Glomerular visceral epithelial cell (primary cell): ENCODE measurements around the gene RABEP1.
"Not testable (repeated sequence)": the region's sequence is repeated elsewhere in the genome, so short reads cannot be mapped to it uniquely, and the experiment has no call there.

Source experiments
- DNase-seq: peaks from one replicate; pipeline ENCODE4 v3.0.0-alpha.2; 2016; ENCODE audit errors: extremely low spot score

Gene RABEP1

DNA sequence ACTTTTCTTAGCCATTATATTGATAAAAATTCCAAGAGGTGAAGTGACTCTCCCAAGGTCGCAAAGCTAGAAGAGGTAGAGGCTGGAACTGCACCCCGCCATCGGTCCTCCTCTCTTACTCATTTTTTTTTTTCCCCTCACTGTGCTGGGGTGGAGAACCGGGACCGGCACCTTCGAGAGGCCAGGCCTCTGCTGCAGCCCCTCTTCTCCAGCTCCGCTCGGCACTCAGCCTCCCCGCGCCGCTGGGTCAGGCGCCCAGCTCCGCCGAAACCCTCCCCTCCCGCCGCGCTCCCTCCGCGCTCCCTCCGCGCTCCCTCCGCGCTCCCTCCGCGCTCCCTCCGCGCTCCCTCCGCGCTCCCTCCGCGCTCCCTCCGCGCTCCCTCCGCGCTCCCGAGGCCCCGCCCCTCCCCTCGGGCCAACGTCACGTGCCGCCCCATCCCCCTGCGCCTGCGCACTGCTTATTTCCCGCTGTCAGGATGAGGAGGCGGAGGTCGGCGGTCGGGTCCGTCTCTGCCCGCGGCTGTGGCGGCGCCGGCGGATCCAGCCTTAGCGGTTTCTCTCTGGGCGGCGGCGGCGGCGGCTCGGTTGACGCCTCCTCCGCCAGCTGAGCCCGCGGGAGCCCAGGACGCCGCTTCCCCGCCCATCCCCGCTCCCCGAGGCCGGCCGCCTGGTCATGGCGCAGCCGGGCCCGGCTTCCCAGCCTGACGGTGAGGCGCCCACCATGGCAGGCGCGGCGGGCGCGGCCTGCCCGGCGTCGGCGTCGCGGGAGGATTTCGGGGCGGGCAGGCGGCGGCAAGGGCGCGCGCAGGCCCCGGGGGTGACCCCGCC is at the start of gene RABEP1:
TSS of gene RABEP1 (plus strand) at position 471 of the 828 bp plus-strand sequence. CDS start at position 674, 203 bp downstream.
- peak; percentile 92 for DNase-seq

GRCh38 chr17:5233492-5233891 is 48.6 kb upstream of the RABEP1 start:
- not testable (repeated sequence) for DNase-seq

DNA sequence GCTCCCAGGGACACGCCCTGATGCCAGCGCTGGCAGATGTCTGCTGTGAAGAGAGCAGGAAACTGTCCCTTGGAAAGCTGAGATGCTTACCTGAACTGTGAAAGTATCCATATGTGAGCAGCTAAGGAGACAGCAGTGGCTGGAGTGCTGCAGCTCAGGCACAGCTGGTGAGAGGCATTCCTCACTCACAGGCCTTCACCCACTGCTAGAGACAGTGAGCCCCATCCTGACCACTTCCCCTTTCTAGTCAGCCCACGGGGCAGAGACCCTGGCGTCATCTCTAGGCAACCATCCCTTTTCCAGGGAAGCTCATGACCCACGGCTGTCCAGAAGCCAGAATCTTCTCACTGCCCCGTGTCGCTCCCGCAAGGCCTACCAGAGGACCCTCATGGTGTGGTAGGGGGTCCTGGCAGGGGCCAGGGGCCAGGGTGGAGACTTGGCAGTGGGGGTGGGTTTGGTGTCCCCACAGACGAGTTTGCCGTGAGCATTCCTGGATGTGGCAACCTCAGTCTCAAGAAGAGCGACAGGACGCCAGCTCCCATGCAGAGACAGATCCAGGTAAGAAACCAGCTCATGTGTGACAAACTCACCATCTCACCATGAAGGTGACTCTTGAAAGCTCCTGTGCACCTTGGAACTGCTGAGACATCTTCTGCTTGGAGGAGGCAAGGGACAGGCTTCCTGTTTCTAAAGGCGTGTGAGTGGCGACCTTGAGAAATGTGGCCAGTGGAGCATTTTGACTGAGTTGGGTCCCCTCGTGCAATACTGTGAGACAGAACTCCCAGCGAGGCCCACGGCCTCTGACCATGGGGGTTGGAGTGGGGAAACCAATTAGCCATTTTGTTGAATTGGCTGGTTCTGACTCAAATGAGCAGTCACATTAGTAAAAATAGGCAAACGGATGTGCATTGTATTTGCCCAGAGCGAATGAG is 47.2 kb upstream of the RABEP1 start, which contains the start of gene SCIMP:
TSS of gene SCIMP (minus strand) at position 216 of the 932 bp plus-strand sequence. CDS start at position 111, 105 bp downstream.
- DNase-seq: no peak

DNA sequence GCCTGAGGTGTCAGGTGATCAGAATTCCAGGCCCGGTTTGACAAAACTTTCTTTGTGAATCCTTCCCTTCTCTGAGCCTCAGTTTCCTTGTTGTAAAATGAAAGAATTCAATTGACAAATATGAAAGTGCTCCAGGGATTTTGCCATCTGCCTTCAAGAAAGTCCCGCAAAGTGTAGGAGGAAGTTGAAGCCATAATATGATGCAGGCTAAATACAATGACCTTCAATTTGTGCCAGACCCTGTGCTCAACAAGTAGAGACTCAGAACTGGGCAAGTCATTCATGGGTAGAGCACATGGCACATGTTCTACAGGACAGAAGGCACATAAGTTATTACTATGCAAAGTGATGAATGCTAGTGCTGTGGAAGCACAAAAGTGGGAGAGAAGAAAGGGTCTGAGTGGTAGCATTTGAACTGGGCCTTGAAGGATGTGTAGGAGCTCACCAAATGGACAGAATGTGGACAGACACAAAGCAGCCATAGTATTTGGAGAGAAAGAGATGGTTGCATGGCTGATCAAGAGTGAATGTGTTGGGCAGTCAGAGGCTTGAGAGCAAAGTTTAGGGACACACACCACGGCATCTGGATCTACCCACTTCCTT is 45.0 kb upstream of the RABEP1 start:
- DNase-seq: no peak

DNA sequence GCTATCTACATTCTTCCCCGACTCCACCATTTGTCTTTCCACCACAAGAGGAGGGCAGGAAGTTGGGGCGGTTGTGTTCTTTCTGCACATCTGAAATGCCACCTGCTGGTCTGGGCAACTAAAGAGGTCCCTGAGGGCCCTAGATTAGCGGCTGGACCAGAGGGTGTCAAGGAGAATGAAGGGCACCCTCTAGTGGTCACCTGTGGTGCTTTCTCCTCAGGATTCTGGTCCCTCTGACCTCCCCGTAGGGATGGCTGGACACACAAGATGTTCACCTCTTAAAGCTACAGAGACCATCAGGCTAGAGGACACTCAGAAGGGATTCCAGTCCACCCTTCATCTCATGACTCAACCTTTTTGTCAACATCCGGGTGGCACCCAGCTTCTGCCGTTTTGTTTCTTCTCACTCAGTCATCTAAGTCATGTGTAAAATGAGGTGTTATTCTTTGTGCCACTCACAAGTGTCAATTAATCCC is 44.5 kb upstream of the RABEP1 start:
- DNase-seq: peak; percentile 76

DNA sequence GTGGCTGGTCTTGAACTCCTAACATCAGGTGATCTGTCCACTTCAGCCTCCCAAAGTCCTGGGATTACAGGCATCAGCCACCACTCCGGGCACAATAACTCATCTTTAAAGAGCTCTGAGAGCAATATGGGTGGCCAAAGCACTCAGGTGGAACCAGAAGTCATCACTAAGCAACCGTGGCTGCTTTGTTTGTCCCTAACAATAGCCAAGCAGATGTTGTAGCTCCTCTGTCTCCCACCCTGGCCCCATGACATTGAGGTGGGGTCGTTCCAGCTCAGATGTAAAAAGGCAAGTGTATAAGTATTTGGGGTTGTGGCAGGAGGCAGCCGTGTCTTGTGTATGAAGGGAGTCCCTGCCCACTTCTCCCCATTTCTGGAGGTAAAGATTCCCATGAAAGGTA is 43.8 kb upstream of the RABEP1 start:
- DNase-seq: no peak

DNA sequence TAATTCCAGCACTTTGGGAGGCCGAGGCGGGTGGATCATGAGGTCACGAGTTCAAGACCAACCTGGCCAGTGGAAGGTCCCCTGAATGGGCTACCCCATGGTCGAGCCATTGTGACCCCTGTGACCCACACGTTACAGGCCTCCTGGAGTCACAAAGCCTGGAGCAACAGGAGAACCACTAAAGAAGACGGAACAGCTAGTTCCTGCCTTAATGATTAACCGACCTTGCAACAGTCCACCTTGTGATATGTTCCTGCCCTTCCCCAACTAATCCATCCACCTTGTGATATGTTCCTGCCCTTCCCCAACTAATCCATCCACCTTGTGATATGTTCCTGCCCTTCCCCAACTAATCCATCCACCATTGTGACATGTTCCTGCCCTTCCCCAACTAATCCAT is 42.3 kb upstream of the RABEP1 start:
- not testable (repeated sequence) for DNase-seq

DNA sequence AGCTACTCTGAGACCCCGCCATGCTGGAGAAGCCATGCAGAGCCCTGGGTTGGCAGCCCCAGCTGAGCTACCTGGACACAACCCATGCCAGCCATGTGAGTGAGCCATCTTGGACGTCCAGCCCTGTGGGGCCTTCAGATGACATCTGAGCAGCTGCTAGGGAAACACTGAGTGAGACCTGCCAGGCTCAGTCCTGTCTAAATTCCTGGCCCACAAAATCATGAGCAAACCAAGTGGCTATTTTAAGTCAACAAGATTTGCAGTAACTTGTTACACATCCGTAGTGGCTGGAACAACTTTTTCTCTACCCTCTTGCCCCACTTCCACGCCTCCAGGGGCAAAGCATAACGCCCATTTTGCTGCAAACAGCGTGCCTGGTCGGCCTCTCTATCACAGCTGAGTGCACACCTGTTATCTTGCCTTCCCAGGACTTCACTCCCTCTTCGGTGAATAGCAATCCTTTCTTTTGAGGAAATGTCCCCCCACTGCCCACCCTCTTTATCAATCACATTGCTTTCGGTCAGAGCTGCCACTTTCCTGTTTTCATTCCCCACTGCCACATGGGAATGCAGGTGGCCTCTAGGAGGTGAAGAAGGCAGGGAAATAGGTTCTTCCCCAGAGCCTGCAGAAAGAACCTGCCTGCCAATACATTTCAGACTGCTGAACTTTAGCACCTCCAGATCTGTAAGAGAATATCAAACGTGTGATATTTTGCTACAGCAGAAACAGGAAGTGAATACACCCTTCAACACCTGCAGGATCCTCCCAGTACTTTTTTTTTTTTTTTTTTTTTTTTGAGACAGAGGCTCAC is 40.0 kb upstream of the RABEP1 start:
- DNase-seq: no peak

DNA sequence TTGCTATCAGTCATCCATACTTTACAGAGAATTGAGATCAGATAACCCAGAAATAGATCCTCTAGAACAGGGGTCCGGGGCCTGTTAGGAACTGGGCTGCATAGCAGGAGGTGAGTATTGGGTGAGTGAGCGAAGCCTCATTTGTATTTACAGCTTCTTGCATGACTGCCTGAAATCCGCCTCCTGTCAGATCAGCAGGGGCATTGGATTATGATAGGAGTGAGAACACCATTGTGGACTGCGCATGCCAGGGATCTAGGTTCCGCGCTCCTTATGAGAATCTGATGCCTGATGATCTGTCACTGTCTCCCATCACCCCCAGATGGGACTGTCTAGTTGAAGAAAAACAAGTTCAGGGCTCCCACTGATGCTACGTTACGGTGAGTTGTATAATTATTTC is 34.5 kb upstream of the RABEP1 start:
- DNase-seq: no peak

DNA sequence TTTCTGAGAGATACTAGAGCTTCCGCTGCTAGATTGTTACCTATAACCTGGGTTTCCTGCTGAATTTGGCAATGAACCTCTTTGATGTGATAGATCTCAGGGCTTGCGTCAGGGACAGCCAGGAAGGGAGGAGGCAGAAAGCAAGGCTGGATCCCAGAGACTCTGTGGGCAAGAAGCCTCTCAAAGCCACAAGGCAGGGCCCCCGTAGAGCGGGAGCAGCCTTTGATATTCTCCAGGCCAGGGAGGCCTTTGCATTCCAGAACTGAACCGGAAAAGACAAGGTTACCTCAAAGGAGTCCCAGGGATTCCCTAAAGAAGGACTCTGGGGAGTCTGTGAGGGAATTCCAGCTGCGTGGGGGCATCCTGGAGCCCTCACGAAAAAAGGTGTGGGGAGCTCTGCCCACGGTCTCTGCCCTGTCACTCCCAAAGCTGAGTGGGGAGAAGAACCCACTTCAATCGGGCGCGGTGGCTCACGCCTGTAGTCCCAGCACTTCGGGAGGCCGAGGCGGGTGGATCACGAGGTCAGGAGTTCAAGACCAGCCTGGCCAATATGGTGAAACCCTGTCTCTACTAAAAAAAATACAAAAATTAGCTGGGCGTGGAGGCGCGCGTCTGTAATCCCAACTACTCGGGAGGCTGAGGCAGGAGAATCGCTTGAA is 33.1 kb upstream of the RABEP1 start:
- no peak for DNase-seq

GRCh38 chr17:5249615-5250014 is 32.5 kb upstream of the RABEP1 start:
- peak; percentile 79 for DNase-seq

- no peak for DNase-seq
Observed at GRCh38 chr17:5254414-5254813, 27.7 kb upstream of the RABEP1 start.

DNA sequence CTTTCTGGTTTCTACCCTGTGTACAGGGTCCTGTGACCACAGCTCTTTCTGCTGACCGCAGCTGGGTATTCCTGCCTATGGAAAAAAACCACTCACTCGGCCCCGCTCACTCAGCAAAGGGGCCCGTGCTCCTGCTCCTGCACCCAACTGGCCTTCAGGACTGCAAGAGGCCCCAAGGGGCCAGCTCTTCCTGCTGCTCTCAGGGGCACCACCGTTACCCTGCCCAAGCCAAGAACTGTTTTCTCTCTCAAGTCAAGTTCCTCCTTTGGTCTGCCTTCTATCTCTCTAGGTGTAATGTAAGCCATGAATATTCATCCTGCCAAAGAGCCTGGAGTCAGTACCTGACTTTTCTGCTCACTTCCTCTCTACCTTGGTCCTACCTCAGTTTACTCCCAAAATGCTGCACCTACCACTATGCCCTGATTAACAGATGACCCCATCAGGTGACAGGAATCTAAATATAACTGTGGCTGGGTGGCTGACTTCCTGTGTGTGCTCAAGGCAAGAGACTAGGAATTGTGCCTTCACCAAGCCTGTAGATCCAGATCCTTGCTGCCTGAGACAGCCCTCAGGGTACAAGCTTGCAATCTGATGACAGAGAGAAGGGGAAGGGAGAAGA is 27.1 kb upstream of the RABEP1 start:
- no peak for DNase-seq

GRCh38 chr17:5257124-5257523 is 25.0 kb upstream of the RABEP1 start:
- DNase-seq: no peak

- no peak for DNase-seq
Observed at GRCh38 chr17:5260542-5260941, 21.5 kb upstream of the RABEP1 start.

DNA sequence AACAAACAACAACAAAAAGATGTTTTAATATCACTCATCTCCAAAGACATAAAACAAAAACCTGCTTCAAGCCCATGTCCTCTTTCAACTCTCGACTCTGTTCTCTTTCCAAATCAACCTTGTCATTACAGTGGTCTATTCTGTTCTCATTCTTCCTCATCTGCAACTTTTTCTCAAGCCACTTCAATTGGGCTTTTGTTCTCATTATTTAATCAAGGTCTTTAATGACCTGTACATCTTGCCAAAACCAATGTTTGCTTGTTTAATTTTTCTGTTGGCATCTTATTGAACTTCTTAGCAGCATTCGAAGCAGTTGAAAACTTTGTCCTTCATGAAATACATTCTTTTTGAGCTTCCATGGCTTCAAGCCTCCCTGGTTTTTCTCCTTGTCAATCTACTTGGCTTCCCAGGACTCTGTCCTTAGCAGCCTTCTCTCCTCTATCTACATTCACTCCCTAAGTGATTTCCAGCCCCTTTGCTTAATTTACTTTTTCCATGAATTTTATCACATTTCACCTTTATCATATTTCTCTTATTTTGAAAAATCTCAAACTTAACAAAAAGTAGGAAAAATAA is 19.6 kb upstream of the RABEP1 start:
- no peak for DNase-seq

DNA sequence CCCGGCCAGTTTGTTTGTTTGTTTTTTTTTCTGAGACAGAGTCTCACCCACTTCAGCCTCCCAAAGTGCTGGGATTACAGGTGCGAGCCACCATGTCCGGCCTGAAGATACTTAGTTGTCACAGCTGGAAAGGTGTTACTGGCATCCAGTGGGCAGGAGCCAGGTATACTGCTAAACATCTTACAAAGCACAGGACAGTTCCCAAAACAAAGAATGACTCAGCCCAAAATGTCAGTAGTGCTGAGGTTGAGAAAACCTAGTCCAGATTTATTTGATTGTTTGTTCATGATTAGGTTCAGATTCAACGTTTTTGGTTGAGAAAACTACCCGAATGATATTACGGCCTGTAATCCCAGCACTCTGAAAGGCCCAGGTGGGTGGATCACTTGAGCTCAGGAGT is 18.6 kb upstream of the RABEP1 start:
- DNase-seq: no peak

GRCh38 chr17:5264893-5265292 is 17.2 kb upstream of the RABEP1 start:
- DNase-seq: no peak

- no peak for DNase-seq
Observed at GRCh38 chr17:5269241-5269960, 12.7 kb upstream of the RABEP1 start.
